Immature natural killer cell (primary cell): Measurements from ENCODE around the gene TASOR2. TPM values are rescaled to one million over a fixed set of nuclear protein-coding genes. Genes with fewer than 3 reads are reported as not detected.

Experiments used
- DNase-seq, 3 donors: peaks; one replicate each; pipeline ENCODE4 v3.0.0; 2022; ENCODE audit warnings: mixed read lengths in 1 of 3
- H3K27ac Mint-ChIP-seq, 6 donors: one replicate each; pipeline ENCODE4 v1.8.0; 2020; ENCODE audit warnings: mixed read lengths in 6 of 6, mild to moderate bottlenecking in 5 of 6, inconsistent platforms in 4 of 6, moderate library complexity in 3 of 6
- H3K27me3 Mint-ChIP-seq, 3 donors: one replicate each; pipeline ENCODE4 v1.8.0; 2020 to 2021; ENCODE audit warnings: low read depth in 3 of 3, mild to moderate bottlenecking in 3 of 3, mixed read lengths in 3 of 3, moderate library complexity in 3 of 3, inconsistent platforms in 1 of 3
- H3K36me3 Mint-ChIP-seq, 3 donors: one replicate each; pipeline ENCODE4 v1.8.0; 2020; ENCODE audit warnings: mixed read lengths in 3 of 3, inconsistent platforms in 2 of 3, mild to moderate bottlenecking in 2 of 3
- H3K4me1 Mint-ChIP-seq, 2 donors: one replicate each; pipeline ENCODE4 v1.8.0; 2020; ENCODE audit warnings: inconsistent platforms in 2 of 2, mild to moderate bottlenecking in 2 of 2, mixed read lengths in 2 of 2, moderate library complexity in 1 of 2
- H3K4me3 Mint-ChIP-seq, 5 donors: one replicate each; pipeline ENCODE4 v1.8.0; 2020; ENCODE audit warnings: mild to moderate bottlenecking in 5 of 5, mixed read lengths in 5 of 5, inconsistent platforms in 3 of 5, moderate library complexity in 3 of 5
- H3K9me3 Mint-ChIP-seq, 6 donors: one replicate each; pipeline ENCODE4 v1.8.0; 2020; ENCODE audit warnings: mild to moderate bottlenecking in 6 of 6, mixed read lengths in 6 of 6, inconsistent platforms in 4 of 6, moderate library complexity in 3 of 6
- polyA plus RNA-seq, 3 donors: library from polyadenylated mRNA; unstranded; fragments of 300-500 nt; fragmentation: Illumina TruSeq; gene quantifications; one replicate each; pipeline ENCODE4 v1.2.3, GENCODE V29; 2021

Gene TASOR2, protein sequence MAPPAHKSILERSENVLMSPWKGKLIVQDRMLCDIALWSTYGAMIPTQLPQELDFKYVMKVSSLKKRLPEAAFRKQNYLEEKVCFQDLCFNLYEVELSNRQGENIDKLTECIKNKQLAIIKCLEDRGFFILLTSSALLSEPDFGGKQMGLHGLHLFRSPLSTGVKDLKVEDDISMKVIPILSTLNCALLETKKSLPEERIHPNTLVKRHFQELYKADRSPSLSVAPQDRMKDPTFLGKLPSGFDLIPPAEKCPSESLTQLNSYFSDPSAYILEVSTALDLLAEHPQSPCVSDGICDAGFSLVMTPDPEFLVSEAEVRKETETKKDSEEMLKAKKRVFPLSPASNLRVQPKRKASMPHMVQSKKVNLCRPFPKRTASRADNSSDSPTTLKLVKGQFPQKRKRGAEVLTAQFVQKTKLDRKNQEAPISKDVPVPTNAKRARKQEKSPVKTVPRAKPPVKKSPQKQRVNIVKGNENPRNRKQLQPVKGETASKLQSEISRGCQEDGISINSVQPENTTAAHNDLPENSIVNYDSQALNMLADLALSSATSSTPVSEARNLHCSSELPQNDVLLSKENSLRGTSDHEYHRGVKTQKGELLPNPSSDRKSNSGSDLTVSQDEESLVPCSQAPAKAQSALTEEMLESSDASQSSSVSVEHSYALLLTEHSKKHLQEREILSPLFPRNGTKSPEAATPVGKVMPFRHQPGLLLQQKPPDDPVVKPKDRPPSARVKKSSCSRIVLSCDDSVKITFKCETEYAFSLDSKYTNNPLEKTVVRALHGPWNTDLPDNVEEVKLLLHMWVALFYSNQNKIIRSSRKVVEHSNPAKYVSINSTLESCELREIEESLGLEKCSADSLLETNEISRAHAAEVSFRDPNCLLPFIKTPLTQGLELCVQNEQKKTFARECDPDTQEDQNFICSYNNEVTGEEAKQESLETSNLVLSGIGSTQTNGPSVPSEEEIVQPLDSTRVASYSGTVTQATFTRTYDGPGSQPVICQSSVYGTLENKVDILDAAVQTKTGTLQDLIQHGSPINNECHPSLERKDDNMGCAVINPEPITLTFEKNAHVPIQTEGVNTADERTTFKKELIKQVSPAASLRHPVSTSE (N-terminal part only)
- polyA plus RNA-seq: 10 to 100 TPM in 2 of 3 donors, under 1 TPM in 1; 0.27 to 20.1 (median 13.7) TPM

DNA sequence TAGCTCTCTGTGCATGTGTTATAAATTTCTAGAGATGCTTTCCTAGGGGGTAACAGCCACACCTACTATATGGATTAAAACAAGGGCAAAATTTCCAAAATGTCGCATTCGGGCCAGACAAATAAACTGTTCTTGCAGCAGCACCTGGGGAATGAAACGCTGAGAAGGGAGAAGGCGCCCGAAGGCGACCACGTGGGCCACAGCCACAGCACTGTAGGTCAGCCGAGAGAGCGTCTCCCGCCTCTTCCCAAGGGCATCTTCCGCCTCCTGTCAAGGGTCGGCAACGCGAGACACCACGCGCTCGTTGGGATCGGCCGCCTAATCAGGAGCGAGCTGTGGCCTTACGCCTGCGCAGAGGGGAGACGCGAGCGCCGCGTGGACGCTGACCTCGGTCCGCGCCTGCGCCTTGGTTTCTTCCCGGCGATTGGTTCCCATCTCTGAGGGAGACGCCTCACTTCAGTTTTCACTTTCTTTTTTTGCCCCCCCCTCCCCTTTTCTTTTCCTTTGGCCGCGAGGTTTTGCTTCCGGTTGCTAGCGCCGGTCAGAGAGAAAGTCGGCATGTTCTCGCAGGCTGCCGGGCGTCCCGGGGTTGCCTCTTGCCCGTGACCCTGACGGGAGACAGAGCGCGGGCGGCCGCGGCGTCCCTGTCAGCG, at the start of gene TASOR2:
Gene TASOR2, plus strand, starts transcription at position 521 of the 653 bp plus-strand sequence. CDS start 35,805 bp downstream, outside the sequence.
- peaks cover 42 to 49% of the 10 kb centered on the region in 2 donors for H3K4me1 Mint-ChIP-seq
- peaks cover 8 to 17% (median 14%) of the 10 kb centered on the region in 3 donors for H3K27me3 Mint-ChIP-seq
- peak within 1 kb of the TSS; percentile 96 to 98 (median 97) for H3K27ac Mint-ChIP-seq
- H3K9me3 Mint-ChIP-seq: no peaks in the 10 kb centered on the region
- peak within 1 kb of the TSS; percentile 93 to 99 (median 95) for H3K4me3 Mint-ChIP-seq
- H3K36me3 Mint-ChIP-seq: no peaks in the 10 kb centered on the region
- DNase-seq: peak; percentile 95 to 96 (median 96)

DNA sequence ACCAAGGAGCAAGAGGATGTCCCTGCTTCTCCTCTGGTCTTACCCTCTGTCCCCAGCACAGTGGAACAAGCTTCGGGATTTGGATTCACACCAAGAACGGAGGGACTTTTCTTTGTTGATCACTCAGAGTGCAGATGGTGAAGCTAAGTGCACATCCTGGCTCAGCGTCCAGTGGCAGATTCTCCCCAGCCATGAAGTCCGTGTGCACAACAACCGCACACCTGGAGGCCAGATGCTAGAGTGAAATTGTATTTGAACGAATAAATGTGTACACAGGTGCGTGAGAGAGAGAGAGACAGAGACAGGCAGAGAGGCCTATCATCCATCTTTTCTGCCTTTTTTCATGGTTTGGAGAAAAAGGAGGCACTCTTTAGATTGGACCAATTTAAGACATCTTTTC, 49.7 kb upstream of the TASOR2 start:
- Mint-ChIP-seq H3K4me1 (peaks cover 0 to under 1% of the 10 kb centered on the region in 2 donors), H3K27me3 (peaks cover 0 to 3% (median 1%) of the 10 kb centered on the region in 3 donors), H3K36me3 (no peaks in the 10 kb centered on the region), H3K27ac (no peak overlapping the region), H3K4me3 (no peak overlapping the region), H3K9me3 (no peaks in the 10 kb centered on the region)
- no peak for DNase-seq

DNA sequence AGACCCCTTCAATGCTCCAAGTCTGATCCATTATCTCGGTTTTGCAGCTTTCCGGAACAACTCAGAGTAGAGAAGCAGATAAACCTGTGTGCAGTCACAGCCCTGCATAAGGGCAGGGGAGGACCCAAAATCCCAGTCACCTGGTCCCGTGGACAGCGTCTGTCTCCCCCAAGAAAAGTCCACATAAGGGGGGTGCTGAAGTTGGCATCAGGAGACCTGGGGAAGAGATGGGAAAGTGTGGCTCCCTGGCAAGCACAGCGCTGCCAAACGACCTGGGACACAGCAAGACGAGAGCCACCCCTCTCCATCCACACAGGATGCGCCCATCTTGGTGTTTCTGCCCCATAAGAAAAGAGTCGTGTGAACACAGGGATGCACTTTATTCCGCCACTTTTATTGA, 46.1 kb upstream of the TASOR2 start:
- H3K9me3 Mint-ChIP-seq: no peaks in the 10 kb centered on the region
- H3K4me3 Mint-ChIP-seq: no peak overlapping the region

DNA sequence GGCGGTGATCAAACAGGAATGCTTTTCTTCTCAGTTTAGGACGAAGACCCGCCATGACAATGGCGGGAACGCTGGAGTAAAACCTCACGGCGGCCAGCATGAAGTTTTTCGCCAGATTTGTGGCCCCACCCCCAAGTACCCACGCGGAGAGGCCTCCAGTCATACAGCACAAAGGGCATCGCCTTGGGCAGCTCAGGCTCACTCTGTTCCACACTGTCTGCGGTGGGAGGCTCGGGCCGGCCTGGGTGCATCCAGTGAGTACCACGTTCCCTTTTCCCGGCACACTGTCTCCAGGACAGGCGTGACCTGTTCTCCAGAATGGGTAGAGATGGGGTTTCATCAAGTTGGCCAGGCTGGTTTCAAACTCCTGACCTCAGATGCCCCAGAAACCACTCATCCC, 45.6 kb upstream of the TASOR2 start:
- Mint-ChIP-seq H3K27ac (no peak overlapping the region), H3K27me3 (peaks cover 0 to 2% (median 0%) of the 10 kb centered on the region in 3 donors), H3K9me3 (no peaks in the 10 kb centered on the region), H3K4me3 (no peak overlapping the region), H3K4me1 (no peaks in the 10 kb centered on the region), H3K36me3 (no peaks in the 10 kb centered on the region)
- no peak for DNase-seq

More for the DNA sequence above, 46.1 kb upstream of the TASOR2 start:
- Mint-ChIP-seq H3K27ac (no peak overlapping the region), H3K36me3 (no peaks in the 10 kb centered on the region), H3K4me1 (no peaks in the 10 kb centered on the region), H3K27me3 (peaks cover 0 to 2% (median 0%) of the 10 kb centered on the region in 3 donors)
- DNase-seq: no peak

DNA sequence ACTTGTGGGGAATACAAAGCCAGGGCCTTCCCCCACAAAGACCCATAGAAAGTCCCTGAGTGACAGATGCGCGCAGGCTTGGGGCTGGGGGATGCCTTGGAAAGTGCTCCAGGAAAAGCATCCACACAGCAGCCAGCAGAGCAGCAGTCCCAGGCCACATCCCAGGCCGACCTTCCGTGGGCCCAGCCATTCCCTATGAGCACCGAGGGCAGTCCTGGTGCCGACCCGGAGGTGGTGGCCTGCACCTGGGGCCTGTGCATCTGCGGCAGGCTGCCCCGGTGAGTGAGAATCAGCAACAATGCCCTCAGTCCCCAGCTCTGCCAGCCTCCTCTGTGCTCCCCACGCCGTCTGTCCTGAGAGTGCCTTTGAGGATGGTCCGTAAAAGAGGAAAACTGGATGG, 44.6 kb upstream of the TASOR2 start:
- no peak for DNase-seq
- Mint-ChIP-seq H3K27ac (no peak overlapping the region), H3K36me3 (no peaks in the 10 kb centered on the region), H3K4me1 (no peaks in the 10 kb centered on the region), H3K4me3 (no peak overlapping the region), H3K9me3 (no peaks in the 10 kb centered on the region), H3K27me3 (no peaks in the 10 kb centered on the region)

DNA sequence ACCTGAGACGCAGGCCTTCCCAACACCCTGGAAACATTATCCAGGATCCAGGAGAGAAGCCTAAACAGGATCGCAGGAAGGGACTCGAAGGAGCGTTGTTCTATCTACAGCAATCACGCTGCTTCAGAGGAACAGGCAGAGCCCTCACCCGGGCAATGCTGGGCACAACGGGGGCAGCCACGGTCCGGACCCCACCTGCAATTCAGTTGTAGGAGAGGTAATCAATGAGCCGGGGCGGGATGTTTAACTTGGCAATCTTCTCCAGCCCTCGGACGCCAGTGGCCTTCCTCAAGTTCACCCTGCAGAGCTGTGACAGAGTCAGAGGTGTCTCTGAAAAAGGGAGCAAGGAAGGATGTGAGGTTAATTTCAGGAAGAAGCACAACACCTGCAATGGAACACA, 44.1 kb upstream of the TASOR2 start:
- H3K4me1 Mint-ChIP-seq: no peaks in the 10 kb centered on the region
- H3K36me3 Mint-ChIP-seq: no peaks in the 10 kb centered on the region
- H3K27me3 Mint-ChIP-seq: peaks cover 0 to 1% (median 0%) of the 10 kb centered on the region in 3 donors
- no peak overlapping the region for H3K27ac Mint-ChIP-seq
- no peak for DNase-seq
- no peak overlapping the region for H3K4me3 Mint-ChIP-seq
- no peaks in the 10 kb centered on the region for H3K9me3 Mint-ChIP-seq

DNA sequence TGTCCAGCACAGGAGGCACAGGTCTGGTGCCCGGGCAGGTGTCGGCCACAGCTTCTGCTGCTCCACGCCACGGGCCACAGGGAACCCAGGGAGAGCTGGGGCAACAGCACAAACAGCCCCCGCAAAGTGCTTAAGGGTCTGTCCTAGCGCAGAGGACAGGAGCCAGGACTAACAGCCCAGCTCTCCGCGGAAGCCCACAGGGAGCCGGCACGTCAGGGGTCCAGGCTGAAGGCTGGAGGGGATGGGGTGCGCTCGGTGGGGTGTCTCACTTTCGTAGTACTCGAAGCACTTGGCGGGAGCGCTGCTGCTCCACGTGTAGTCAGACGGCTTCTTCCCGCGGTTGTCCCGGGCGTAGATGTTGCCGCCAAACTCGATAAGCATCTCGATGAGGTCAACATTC, 43.1 kb upstream of the TASOR2 start:
- no peak overlapping the region for H3K4me3 Mint-ChIP-seq
- no peaks in the 10 kb centered on the region for H3K36me3 Mint-ChIP-seq
- DNase-seq: no peak
- no peaks in the 10 kb centered on the region for H3K4me1 Mint-ChIP-seq
- no peak overlapping the region for H3K27ac Mint-ChIP-seq
- H3K9me3 Mint-ChIP-seq: no peaks in the 10 kb centered on the region
- H3K27me3 Mint-ChIP-seq: peaks cover 0 to 2% (median 0%) of the 10 kb centered on the region in 3 donors

DNA sequence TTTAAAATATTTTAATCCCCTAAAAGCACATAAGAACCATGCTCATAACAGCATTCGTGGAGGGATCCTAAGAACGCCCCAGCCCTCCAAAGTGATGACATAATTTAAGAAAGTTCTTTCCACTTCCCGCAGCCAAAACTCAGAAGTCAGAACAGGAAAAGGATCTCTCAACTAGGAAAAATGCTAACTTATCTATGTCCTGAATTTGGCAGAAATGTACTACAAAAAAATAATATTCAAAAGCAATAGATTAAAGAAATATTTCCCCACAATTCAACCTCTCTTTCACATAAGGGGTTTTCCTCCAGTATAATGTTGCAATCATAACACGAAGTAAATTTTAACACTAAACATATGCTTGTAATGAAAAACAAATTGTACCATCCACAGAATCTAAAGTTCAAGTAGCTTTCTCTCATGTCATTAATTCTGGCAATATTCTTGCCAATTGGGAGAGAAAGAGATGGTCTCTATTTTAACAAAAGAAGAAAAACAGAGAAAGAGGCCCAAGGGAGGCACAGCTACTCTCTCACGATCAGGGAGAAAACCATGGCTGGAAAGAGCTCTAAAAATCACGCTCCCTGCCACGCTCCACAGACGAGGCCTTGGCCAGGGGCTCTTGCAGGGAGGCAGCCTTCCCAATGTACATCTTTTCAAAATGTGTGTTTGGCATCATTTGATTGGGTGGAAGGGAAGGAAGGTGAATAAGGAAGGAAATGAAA, 41.1 kb upstream of the TASOR2 start:
- H3K27me3 Mint-ChIP-seq: peaks cover 0 to 2% (median 0%) of the 10 kb centered on the region in 3 donors
- no peaks in the 10 kb centered on the region for H3K4me1 Mint-ChIP-seq
- H3K27ac Mint-ChIP-seq: no peak overlapping the region
- no peak overlapping the region for H3K4me3 Mint-ChIP-seq
- no peak for DNase-seq
- no peaks in the 10 kb centered on the region for H3K9me3 Mint-ChIP-seq
- H3K36me3 Mint-ChIP-seq: no peaks in the 10 kb centered on the region

DNA sequence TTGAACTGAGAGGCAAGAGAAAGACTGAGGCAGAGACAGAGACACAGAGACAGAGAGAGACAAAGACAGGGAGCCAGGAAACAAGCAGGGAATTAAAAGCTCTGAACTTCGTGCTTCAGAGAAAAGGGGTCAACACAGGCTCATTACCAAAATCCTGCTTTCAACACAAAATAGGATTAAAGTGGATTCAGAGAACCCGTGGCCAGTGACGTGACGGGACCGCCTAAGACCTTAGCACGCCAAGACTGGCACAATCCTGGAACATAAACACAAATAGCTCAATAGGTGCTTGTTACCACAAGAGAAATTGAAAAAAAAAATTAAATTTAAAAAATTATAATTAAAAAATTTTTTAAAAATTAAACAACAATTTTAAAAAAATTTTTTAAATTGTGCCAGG, 39.7 kb upstream of the TASOR2 start:
- H3K27me3 Mint-ChIP-seq: peaks cover 0 to 2% (median 0%) of the 10 kb centered on the region in 3 donors
- H3K9me3 Mint-ChIP-seq: no peaks in the 10 kb centered on the region
- H3K4me3 Mint-ChIP-seq: no peak overlapping the region
- no peaks in the 10 kb centered on the region for H3K4me1 Mint-ChIP-seq
- peaks cover 0 to 2% (median 0%) of the 10 kb centered on the region in 3 donors for H3K36me3 Mint-ChIP-seq
- H3K27ac Mint-ChIP-seq: peak overlapping the region in 1 of 6 donors; percentile 0
- no peak for DNase-seq

DNA sequence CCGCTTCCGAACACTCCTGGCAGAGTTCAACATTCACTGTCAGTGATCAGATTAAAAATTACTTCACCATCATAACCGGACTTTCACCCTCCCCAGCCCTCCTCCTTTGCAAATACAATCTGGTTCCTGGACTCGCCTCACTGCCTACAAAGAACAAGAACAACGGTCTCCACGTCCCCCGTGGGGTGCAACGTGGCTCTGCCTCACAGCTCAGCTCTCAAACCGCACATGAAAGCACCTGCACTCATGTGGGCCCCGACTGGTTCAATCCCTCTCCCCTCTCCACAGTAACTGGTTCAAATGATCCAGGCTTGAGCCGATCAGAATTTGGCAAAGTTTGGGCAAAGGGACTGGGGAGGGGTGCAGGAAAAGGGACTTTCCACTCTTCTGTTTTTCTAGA, 39.3 kb upstream of the TASOR2 start:
- no peaks in the 10 kb centered on the region for H3K4me1 Mint-ChIP-seq
- H3K36me3 Mint-ChIP-seq: peaks cover 0 to 5% (median 0%) of the 10 kb centered on the region in 3 donors
- no peak overlapping the region for H3K4me3 Mint-ChIP-seq
- no peaks in the 10 kb centered on the region for H3K9me3 Mint-ChIP-seq
- no peak for DNase-seq
- peak overlapping the region in 1 of 6 donors; percentile 45 for H3K27ac Mint-ChIP-seq
- peaks cover 0 to 2% (median 2%) of the 10 kb centered on the region in 3 donors for H3K27me3 Mint-ChIP-seq

DNA sequence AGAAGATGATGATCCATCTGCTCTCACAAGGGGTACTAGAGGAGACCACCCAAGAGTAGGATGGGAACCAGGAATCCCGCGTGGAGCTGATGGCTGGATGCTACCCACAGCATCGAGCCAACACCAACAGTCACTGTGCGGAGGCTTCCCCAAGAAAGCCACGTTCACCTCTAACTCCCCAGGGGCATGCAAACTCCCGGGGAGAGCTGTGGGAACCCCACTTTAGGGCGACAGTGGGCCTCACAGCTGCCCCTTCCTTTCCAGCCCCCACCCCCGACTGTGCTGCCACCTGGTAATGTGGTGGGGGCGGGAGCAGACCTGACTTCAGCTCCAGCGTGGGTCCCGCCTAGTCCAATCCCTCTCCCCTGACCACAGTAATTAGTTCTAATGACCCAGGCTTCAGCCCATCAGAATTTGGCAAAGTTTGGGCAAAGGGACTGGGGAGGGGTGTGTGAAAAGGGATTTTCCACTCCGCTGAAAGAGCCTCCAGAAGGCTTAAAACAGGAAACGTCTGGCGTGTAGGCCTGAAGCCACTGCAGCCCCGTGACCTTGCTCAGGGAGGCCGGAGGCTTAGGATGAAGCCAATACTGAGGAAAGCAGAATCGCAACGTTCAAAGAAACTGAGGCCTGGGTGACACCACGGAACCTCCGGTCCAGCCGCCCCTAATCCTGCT, 38.6 kb upstream of the TASOR2 start:
- H3K9me3 Mint-ChIP-seq: no peaks in the 10 kb centered on the region
- H3K27me3 Mint-ChIP-seq: peaks cover 0 to 2% (median 2%) of the 10 kb centered on the region in 3 donors
- H3K36me3 Mint-ChIP-seq: peaks cover 0 to 5% (median 0%) of the 10 kb centered on the region in 3 donors
- H3K4me1 Mint-ChIP-seq: no peaks in the 10 kb centered on the region
- no peak overlapping the region for H3K27ac Mint-ChIP-seq
- H3K4me3 Mint-ChIP-seq: no peak overlapping the region
- no peak for DNase-seq

DNA sequence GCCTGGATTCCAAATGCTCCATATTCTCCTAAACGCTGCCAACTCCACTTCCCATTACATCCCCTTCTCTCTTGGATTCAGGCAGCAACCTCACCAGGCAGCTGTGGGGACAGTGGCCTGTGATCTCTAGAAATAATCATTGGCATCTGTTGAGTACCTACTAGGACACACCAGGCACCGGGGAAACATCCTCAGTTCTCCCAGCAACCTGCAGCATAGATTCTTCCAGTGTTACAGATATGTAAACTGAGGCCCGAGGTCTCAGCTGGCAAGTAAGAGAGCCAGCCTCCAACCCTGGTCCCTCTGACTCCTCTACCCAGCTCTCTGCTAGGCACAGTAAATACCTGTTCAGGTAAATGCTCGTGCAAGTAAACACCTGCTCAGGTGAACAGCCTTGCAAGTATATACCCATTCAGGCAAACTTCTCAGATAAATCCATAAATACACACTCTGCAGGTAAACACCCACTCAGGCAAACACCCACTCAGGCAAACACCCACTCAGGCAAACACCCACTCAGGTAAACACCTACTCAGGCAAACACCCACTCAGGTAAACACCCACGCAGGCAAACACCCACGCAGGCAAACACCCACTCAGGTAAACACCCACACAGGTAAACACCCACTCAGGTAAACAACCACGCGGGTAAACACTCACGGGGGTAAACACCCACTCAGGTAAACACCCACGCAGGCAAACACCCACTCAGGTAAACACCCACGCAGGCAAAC, 37.0 kb upstream of the TASOR2 start:
- no peak for DNase-seq
- H3K4me1 Mint-ChIP-seq: no peaks in the 10 kb centered on the region
- no peaks in the 10 kb centered on the region for H3K9me3 Mint-ChIP-seq
- H3K36me3 Mint-ChIP-seq: peaks cover 0 to 5% (median 0%) of the 10 kb centered on the region in 3 donors
- no peak overlapping the region for H3K4me3 Mint-ChIP-seq
- H3K27ac Mint-ChIP-seq: no peak overlapping the region
- peaks cover 0 to 2% (median 2%) of the 10 kb centered on the region in 3 donors for H3K27me3 Mint-ChIP-seq
